Naive thymus-derived CD4-positive, alpha-beta T cell (primary cell): ENCODE data around the gene BACE2. TPM values are rescaled to one million over a fixed set of nuclear protein-coding genes. Genes with fewer than 3 reads are reported as not detected.

Experiments
- ATAC-seq: fragments of 150-1000 bp; cut with Tn5 transposase; 2 replicates; pipeline ENCODE4 v1.10.0; 2021; ENCODE audit warnings: mild to moderate bottlenecking, moderate library complexity
- CTCF ChIA-PET: fragments of 350-600 bp; sonication (Branson Sonifier 250); formaldehyde crosslinking; loops from one replicate; lab custom pipeline; 2021; ENCODE audit warnings: antibody characterized with exemption; lab: Charles Lee
- POLR2A ChIA-PET: fragments of 350-600 bp; sonication (Branson Sonifier 250); formaldehyde crosslinking; loops from one replicate; lab custom pipeline; 2021; ENCODE audit warnings: antibody characterized with exemption, inconsistent platforms; lab: Charles Lee
- DNase-seq, 9 donors: peaks; one replicate each; pipeline versions ENCODE4 v3.0.0 to v3.0.0-alpha.2; 2020 to 2022; ENCODE audit warnings: mixed read lengths in 1 of 9
- H3K27ac ChIP-seq: one replicate; pipeline ENCODE4 v1.7.0; 2013; ENCODE audit warnings: mild to moderate bottlenecking, low read depth, low read length, moderate library complexity
- H3K27me3 ChIP-seq, 2 donors: one replicate each; pipeline ENCODE4 v1.7.0; 2013; ENCODE audit warnings: low read length in 2 of 2, mild to moderate bottlenecking in 2 of 2, moderate library complexity in 2 of 2; ENCODE audit not compliant: control insufficient read depth in 2 of 2, insufficient read depth in 2 of 2
- H3K36me3 ChIP-seq, 3 experiments: 1 replicate in 2 of 3; 2 replicates in 1 of 3; pipeline ENCODE4 v1.7.0; 2013; ENCODE audit warnings: low read length in 3 of 3, mild to moderate bottlenecking in 3 of 3, moderate library complexity in 1 of 3; ENCODE audit not compliant: insufficient read depth in 3 of 3, control insufficient read depth in 2 of 3
- H3K4me1 ChIP-seq, 2 donors: one replicate each; pipeline ENCODE4 v1.7.0; 2013; ENCODE audit warnings: low read length in 2 of 2, mild to moderate bottlenecking in 2 of 2, moderate library complexity in 1 of 2; ENCODE audit not compliant: control insufficient read depth in 2 of 2, insufficient read depth in 2 of 2
- H3K4me3 ChIP-seq: 2 replicates; pipeline ENCODE4 v1.7.0; 2013; ENCODE audit warnings: mild to moderate bottlenecking, low read length
- H3K9me3 ChIP-seq, 3 experiments: 1 replicate in 2 of 3; 2 replicates in 1 of 3; pipeline ENCODE4 v1.7.0; 2013; ENCODE audit warnings: low read length in 3 of 3; ENCODE audit not compliant: control insufficient read depth in 2 of 3
- H3K27ac Mint-ChIP-seq, 9 donors: one replicate each; pipeline ENCODE4 v1.8.0; 2020 to 2022; ENCODE audit warnings: mixed read lengths in 9 of 9, mild to moderate bottlenecking in 8 of 9, moderate library complexity in 5 of 9, inconsistent platforms in 2 of 9
- H3K27me3 Mint-ChIP-seq, 5 donors: one replicate each; pipeline ENCODE4 v1.8.0; 2021 to 2022; ENCODE audit warnings: mixed read lengths in 5 of 5, mild to moderate bottlenecking in 1 of 5
- H3K36me3 Mint-ChIP-seq, 5 donors: one replicate each; pipeline ENCODE4 v1.8.0; 2020 to 2022; ENCODE audit warnings: mixed read lengths in 5 of 5, mild to moderate bottlenecking in 3 of 5, inconsistent platforms in 1 of 5
- H3K4me1 Mint-ChIP-seq, 7 donors: one replicate each; pipeline ENCODE4 v1.8.0; 2020 to 2022; ENCODE audit warnings: mixed read lengths in 7 of 7, mild to moderate bottlenecking in 3 of 7, inconsistent platforms in 1 of 7
- H3K4me3 Mint-ChIP-seq, 10 donors: one replicate each; pipeline ENCODE4 v1.8.0; 2020 to 2022; ENCODE audit warnings: mild to moderate bottlenecking in 10 of 10, mixed read lengths in 10 of 10, moderate library complexity in 6 of 10, inconsistent platforms in 2 of 10
- H3K9me3 Mint-ChIP-seq, 11 donors: one replicate each; pipeline ENCODE4 v1.8.0; 2020 to 2022; ENCODE audit warnings: mixed read lengths in 11 of 11, mild to moderate bottlenecking in 4 of 11, inconsistent platforms in 1 of 11, moderate library complexity in 1 of 11
- intact Hi-C, 2 donors: fragments of 100-400 bp; cut with micrococcal nuclease; formaldehyde crosslinking; loops; one replicate each; pipeline ENCODE4 v1.15.1; 2023
- polyA plus RNA-seq, 2 donors: library from polyadenylated mRNA; unstranded; fragments of 300-500 nt; fragmentation: Illumina TruSeq; gene quantifications; one replicate each; pipeline ENCODE4 v1.2.3, GENCODE V29; 2021
- total RNA-seq, 6 experiments: library from RNA in 5 of 6; stranded (reverse) in 5 of 6; gene quantifications; 1 replicate in 5 of 6; 2 replicates in 1 of 6; pipeline ENCODE4 v1.2.3 and lab custom pipeline; 2021 to 2026

The BACE2 gene
- total and polyA plus RNA-seq, 7 experiments from 2014 or later, result 0.03 to 3.6 (median 1.1) TPM; not detected in 1

DNA sequence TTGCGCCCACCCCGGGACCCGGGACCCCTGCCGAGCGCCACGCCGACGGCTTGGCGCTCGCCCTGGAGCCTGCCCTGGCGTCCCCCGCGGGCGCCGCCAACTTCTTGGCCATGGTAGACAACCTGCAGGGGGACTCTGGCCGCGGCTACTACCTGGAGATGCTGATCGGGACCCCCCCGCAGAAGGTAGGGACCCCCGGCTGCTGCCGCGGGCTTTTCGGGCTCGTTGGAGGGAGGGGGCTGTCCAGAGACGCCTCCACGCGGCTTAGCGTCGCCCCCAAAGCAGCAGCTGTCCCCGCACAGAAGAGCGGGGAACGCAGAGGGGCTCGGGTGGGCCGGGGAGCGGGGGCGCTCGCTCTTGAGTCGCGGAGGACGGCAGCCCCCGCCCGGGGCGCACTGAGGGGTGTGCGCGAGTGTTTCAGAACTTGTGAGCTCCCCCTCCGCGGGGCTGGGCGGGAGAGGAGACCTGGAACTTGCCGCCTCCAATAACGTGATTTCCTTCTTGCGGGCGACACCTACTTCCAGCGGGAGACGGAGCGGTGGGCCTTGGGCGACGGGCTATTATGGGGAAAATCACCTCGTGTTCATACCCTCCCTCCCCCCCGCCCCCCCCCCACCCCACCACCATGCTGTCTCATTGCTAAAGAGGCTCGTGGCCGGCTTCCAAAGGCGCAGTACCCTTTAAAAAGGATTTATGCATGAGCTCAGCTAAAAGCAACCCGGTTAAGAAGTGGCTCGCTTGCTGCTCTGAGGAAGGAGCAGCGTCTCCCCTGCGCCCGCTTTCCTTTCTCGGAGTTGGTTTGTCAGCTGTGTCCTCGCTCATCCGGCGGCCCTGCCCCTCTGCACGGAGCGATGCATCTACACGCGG lies 664 bp downstream of the BACE2 start:
- Mint-ChIP-seq H3K4me1 (peaks cover 3 to 23% (median 16%) of the 10 kb centered on the region in 7 donors), H3K27me3 (peaks cover 48 to 67% (median 55%) of the 10 kb centered on the region in 5 donors), H3K4me3 (peak overlapping the region; percentile 63 to 88 (median 74)), H3K36me3 (no peaks in the 10 kb centered on the region), H3K27ac (no peak overlapping the region), H3K9me3 (no peaks in the 10 kb centered on the region)
- Histone ChIP-seq H3K4me1 (no peaks in the 10 kb centered on the region), H3K27me3 (no peaks in the 10 kb centered on the region), H3K36me3 (no peaks in the 10 kb centered on the region), H3K9me3 (no peaks in the 10 kb centered on the region), H3K27ac (no peak overlapping the region), H3K4me3 (no peak overlapping the region)
- DNase-seq, result peak in 1 of 9 donors; percentile 3
- no peak for ATAC-seq
- CTCF ChIA-PET, result no interaction called here
- POLR2A ChIA-PET, result no interaction called here
- intact Hi-C loops, result loop anchor here in 1 of 2 donors (2.0 kb wide), 1 partner anchor 56 kb away; no protein-coding TSS in a partner anchor

DNA sequence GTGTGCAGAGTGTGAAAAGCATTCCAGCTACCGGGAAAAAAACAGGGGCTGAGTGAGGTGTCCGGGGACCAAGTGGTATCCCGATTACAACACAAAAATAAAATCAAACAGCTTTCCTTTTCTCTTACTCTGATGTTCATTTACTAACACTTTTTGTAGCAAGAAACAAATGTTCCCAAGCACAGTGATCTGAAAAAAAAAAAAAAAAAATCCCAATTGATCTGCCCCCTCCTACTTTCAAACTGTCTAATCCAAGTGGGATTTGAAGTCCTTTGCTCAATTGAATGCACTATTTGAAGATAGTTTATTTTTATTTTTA lies 1.3 kb downstream of the BACE2 start:
- POLR2A ChIA-PET, result no interaction called here
- no peaks in the 10 kb centered on the region for H3K36me3 Mint-ChIP-seq
- H3K4me1 ChIP-seq, result no peaks in the 10 kb centered on the region
- H3K27ac ChIP-seq, result no peak overlapping the region
- H3K27me3 ChIP-seq, result no peaks in the 10 kb centered on the region
- no peaks in the 10 kb centered on the region for H3K36me3 ChIP-seq
- H3K4me3 ChIP-seq, result no peak overlapping the region
- peak overlapping the region; percentile 60 to 88 (median 74) for H3K4me3 Mint-ChIP-seq
- H3K9me3 Mint-ChIP-seq, result no peaks in the 10 kb centered on the region
- peaks cover 45 to 62% (median 53%) of the 10 kb centered on the region in 5 donors for H3K27me3 Mint-ChIP-seq
- no peak for ATAC-seq
- H3K9me3 ChIP-seq, result no peaks in the 10 kb centered on the region
- H3K4me1 Mint-ChIP-seq, result peaks cover 3 to 23% (median 16%) of the 10 kb centered on the region in 7 donors
- CTCF ChIA-PET, result no interaction called here
- H3K27ac Mint-ChIP-seq, result no peak overlapping the region
- intact Hi-C loops, result loop anchor here in 1 of 2 donors (2.0 kb wide), 1 partner anchor 56 kb away; no protein-coding TSS in a partner anchor
- DNase-seq, result no peak

DNA sequence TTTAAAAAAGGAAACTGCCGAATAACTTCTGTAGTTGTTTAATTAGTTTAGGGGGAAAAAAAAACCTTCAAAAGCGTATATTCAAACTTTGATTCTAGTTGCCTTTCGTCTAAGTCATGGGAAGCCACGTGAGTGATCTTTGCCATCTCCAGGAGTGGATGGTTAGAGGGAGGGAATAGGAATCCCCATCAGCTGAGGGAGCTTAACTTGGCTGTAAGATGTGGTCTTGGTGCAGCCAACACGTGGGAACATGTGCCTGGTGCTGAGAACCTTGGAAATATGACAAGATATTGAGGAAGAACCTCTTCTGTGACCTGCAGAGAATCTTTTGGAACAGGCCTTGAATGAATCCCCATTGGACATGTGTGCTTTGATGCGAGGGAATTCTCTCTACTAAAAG lies 1.7 kb downstream of the BACE2 start:
- Histone ChIP-seq H3K9me3 (no peaks in the 10 kb centered on the region), H3K27ac (no peak overlapping the region), H3K4me1 (no peaks in the 10 kb centered on the region), H3K36me3 (no peaks in the 10 kb centered on the region), H3K27me3 (no peaks in the 10 kb centered on the region), H3K4me3 (no peak overlapping the region)
- Mint-ChIP-seq H3K36me3 (no peaks in the 10 kb centered on the region), H3K4me1 (peaks cover 3 to 23% (median 16%) of the 10 kb centered on the region in 7 donors), H3K27ac (no peak overlapping the region), H3K27me3 (peaks cover 44 to 58% (median 51%) of the 10 kb centered on the region in 5 donors), H3K9me3 (no peaks in the 10 kb centered on the region), H3K4me3 (peak overlapping the region in 8 of 10 donors; percentile 53 to 88 (median 70))
- no peak for DNase-seq
- ChIA-PET CTCF (no interaction called here), POLR2A (no interaction called here)
- no peak for ATAC-seq
- intact Hi-C loops, result loop anchor here (2.0 kb wide), 2 partner anchors 39 to 57 kb away; no protein-coding TSS in a partner anchor

DNA sequence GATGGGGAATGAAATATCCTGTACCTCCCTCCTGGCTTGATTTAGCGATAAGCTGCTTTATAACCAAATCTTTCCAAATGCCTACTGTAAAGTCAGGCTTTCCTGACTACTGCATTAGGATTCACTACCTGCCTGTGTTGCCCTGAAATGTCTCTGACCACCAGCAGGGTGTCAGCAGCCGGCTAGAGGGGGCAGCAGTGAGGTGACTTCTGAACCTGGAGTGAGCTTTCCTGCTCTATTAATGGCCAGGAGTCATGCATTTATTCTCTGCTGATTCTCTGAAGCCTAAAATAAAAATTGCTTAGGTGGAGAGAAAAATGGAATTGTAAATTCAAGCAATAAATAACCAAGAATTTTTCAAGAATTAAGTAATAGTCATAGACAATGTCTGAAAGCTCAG lies 2.5 kb downstream of the BACE2 start:
- Mint-ChIP-seq H3K4me3 (no peak overlapping the region), H3K4me1 (peaks cover 3 to 23% (median 16%) of the 10 kb centered on the region in 7 donors), H3K9me3 (no peaks in the 10 kb centered on the region), H3K27me3 (peaks cover 41 to 54% (median 49%) of the 10 kb centered on the region in 5 donors), H3K36me3 (no peaks in the 10 kb centered on the region), H3K27ac (no peak overlapping the region)
- H3K36me3 ChIP-seq, result no peaks in the 10 kb centered on the region
- no peaks in the 10 kb centered on the region for H3K27me3 ChIP-seq
- no peak for ATAC-seq
- POLR2A ChIA-PET, result no interaction called here
- CTCF ChIA-PET, result no interaction called here
- no peaks in the 10 kb centered on the region for H3K4me1 ChIP-seq
- no peak overlapping the region for H3K4me3 ChIP-seq
- no peaks in the 10 kb centered on the region for H3K9me3 ChIP-seq
- intact Hi-C loops, result loop anchor here in 1 of 2 donors (2.0 kb wide), 1 partner anchor 38 kb away; no protein-coding TSS in a partner anchor
- DNase-seq, result no peak
- no peak overlapping the region for H3K27ac ChIP-seq

GRCh38 chr21:41170859-41171609 lies 3.1 kb downstream of the BACE2 start:
- no peaks in the 10 kb centered on the region for H3K9me3 ChIP-seq
- H3K27me3 ChIP-seq, result peaks cover 0 to 2% of the 10 kb centered on the region in 2 donors
- no peak for DNase-seq
- no peak overlapping the region for H3K27ac Mint-ChIP-seq
- ChIA-PET POLR2A (no interaction called here), CTCF (no interaction called here)
- no peaks in the 10 kb centered on the region for H3K36me3 Mint-ChIP-seq
- no peaks in the 10 kb centered on the region for H3K4me1 ChIP-seq
- H3K4me1 Mint-ChIP-seq, result peaks cover 3 to 21% (median 16%) of the 10 kb centered on the region in 7 donors
- no peaks in the 10 kb centered on the region for H3K9me3 Mint-ChIP-seq
- peaks cover 35 to 48% (median 43%) of the 10 kb centered on the region in 5 donors for H3K27me3 Mint-ChIP-seq
- no peaks in the 10 kb centered on the region for H3K36me3 ChIP-seq
- H3K27ac ChIP-seq, result no peak overlapping the region
- intact Hi-C loops, result loop anchor here in 1 of 2 donors (2.0 kb wide), 1 partner anchor 38 kb away; no protein-coding TSS in a partner anchor
- no peak overlapping the region for H3K4me3 Mint-ChIP-seq
- ATAC-seq, result no peak
- H3K4me3 ChIP-seq, result no peak overlapping the region

GRCh38 chr21:41175080-41175479 lies 7.1 kb downstream of the BACE2 start:
- Histone ChIP-seq H3K4me1 (no peaks in the 10 kb centered on the region), H3K4me3 (no peak overlapping the region), H3K27ac (no peak overlapping the region), H3K36me3 (no peaks in the 10 kb centered on the region), H3K27me3 (peaks cover 0 to 2% of the 10 kb centered on the region in 2 donors), H3K9me3 (no peaks in the 10 kb centered on the region)
- intact Hi-C loops, result no loop called here
- POLR2A ChIA-PET, result no interaction called here
- CTCF ChIA-PET, result no interaction called here
- no peaks in the 10 kb centered on the region for H3K9me3 Mint-ChIP-seq
- no peak overlapping the region for H3K4me3 Mint-ChIP-seq
- H3K36me3 Mint-ChIP-seq, result no peaks in the 10 kb centered on the region
- peaks cover 0 to 3% (median 0%) of the 10 kb centered on the region in 7 donors for H3K4me1 Mint-ChIP-seq
- no peak for ATAC-seq
- no peak overlapping the region for H3K27ac Mint-ChIP-seq
- H3K27me3 Mint-ChIP-seq, result peaks cover 29 to 52% (median 38%) of the 10 kb centered on the region in 5 donors
- no peak for DNase-seq
